ENCODE results near the gene COCH. TPM values are rescaled to one million over a fixed set of nuclear protein-coding genes. Genes with fewer than 3 reads are reported as not detected.
"Not testable (repeated sequence)": the region's sequence is repeated elsewhere in the genome, so short reads cannot be mapped to it uniquely, and the experiment has no call there.

Gene COCH
- total and polyA plus RNA-seq, 4 donors: 17.1 to 22.4 (median 18.0) TPM

- WGBS (ENCODE audit: insufficient coverage): 100% methylated on average over 3 of the region's 5 CpGs
- peaks cover 4% of the 10 kb centered on the region for H3K36me3 ChIP-seq (ENCODE audit: control insufficient read depth, insufficient read depth, low read length)
- no peak overlapping the region for H3K4me3 ChIP-seq (ENCODE audit: low read depth, low read length)
- H3K27ac ChIP-seq (ENCODE audit: low read depth, low read length): no peak overlapping the region
- DNase-seq (ENCODE audit: low read depth in 4 of 6, low spot score in 6 of 6): no peak
- H3K4me1 ChIP-seq (ENCODE audit: control insufficient read depth, insufficient read depth, low read length): no peaks in the 10 kb centered on the region
- H3K9me3 ChIP-seq (ENCODE audit: control insufficient read depth, insufficient read depth, low read length): no peaks in the 10 kb centered on the region
- H3K27me3 ChIP-seq (ENCODE audit: control insufficient read depth, insufficient read depth, low read length): no peaks in the 10 kb centered on the region
Measured at GRCh38 chr14:30888480-30889243, 14.3 kb downstream of the COCH start.

GRCh38 chr14:30889244-30889594 lies 14.9 kb downstream of the COCH start:
- Histone ChIP-seq H3K4me3 (ENCODE audit: low read depth, low read length) (no peak overlapping the region), H3K9me3 (ENCODE audit: control insufficient read depth, insufficient read depth, low read length) (no peaks in the 10 kb centered on the region), H3K4me1 (ENCODE audit: control insufficient read depth, insufficient read depth, low read length) (no peaks in the 10 kb centered on the region), H3K27ac (ENCODE audit: low read depth, low read length) (no peak overlapping the region), H3K36me3 (ENCODE audit: control insufficient read depth, insufficient read depth, low read length) (peaks cover 4% of the 10 kb centered on the region), H3K27me3 (ENCODE audit: control insufficient read depth, insufficient read depth, low read length) (no peaks in the 10 kb centered on the region)
- WGBS (ENCODE audit: insufficient coverage): no CpG with 5 or more reads among the region's 4 CpGs
- no peak for DNase-seq (ENCODE audit: low read depth in 4 of 6, low spot score in 6 of 6)

- H3K4me1 ChIP-seq (ENCODE audit: control insufficient read depth, insufficient read depth, low read length): no peaks in the 10 kb centered on the region
- WGBS (ENCODE audit: insufficient coverage): no CpG with 5 or more reads among the region's 2 CpGs
- no peaks in the 10 kb centered on the region for H3K9me3 ChIP-seq (ENCODE audit: control insufficient read depth, insufficient read depth, low read length)
- peaks cover 7% of the 10 kb centered on the region for H3K36me3 ChIP-seq (ENCODE audit: control insufficient read depth, insufficient read depth, low read length)
- H3K27ac ChIP-seq (ENCODE audit: low read depth, low read length): no peak overlapping the region
- no peaks in the 10 kb centered on the region for H3K27me3 ChIP-seq (ENCODE audit: control insufficient read depth, insufficient read depth, low read length)
- no peak for DNase-seq (ENCODE audit: low read depth in 4 of 6, low spot score in 6 of 6)
- no peak overlapping the region for H3K4me3 ChIP-seq (ENCODE audit: low read depth, low read length)
Measured at GRCh38 chr14:30893819-30894218, 19.5 kb downstream of the COCH start.

- H3K36me3 ChIP-seq (ENCODE audit: control insufficient read depth, insufficient read depth, low read length): peaks cover 9% of the 10 kb centered on the region
- H3K4me1 ChIP-seq (ENCODE audit: control insufficient read depth, insufficient read depth, low read length): no peaks in the 10 kb centered on the region
- no peak overlapping the region for H3K27ac ChIP-seq (ENCODE audit: low read depth, low read length)
- 100% methylated on average over 1 of the region's 4 CpGs for WGBS (ENCODE audit: insufficient coverage)
- no peaks in the 10 kb centered on the region for H3K27me3 ChIP-seq (ENCODE audit: control insufficient read depth, insufficient read depth, low read length)
- H3K9me3 ChIP-seq (ENCODE audit: control insufficient read depth, insufficient read depth, low read length): no peaks in the 10 kb centered on the region
- no peak overlapping the region for H3K4me3 ChIP-seq (ENCODE audit: low read depth, low read length)
- no peak for DNase-seq (ENCODE audit: low read depth in 4 of 6, low spot score in 6 of 6)
Measured at GRCh38 chr14:30894923-30895515, 20.7 kb downstream of the COCH start.

GRCh38 chr14:30896435-30896834 lies 22.1 kb downstream of the COCH start:
- Histone ChIP-seq H3K27me3 (ENCODE audit: control insufficient read depth, insufficient read depth, low read length) (no peaks in the 10 kb centered on the region), H3K36me3 (ENCODE audit: control insufficient read depth, insufficient read depth, low read length) (peaks cover 12% of the 10 kb centered on the region), H3K4me3 (ENCODE audit: low read depth, low read length) (no peak overlapping the region), H3K9me3 (ENCODE audit: control insufficient read depth, insufficient read depth, low read length) (no peaks in the 10 kb centered on the region), H3K4me1 (ENCODE audit: control insufficient read depth, insufficient read depth, low read length) (no peaks in the 10 kb centered on the region), H3K27ac (ENCODE audit: low read depth, low read length) (no peak overlapping the region)
- no peak for DNase-seq (ENCODE audit: low read depth in 4 of 6, low spot score in 6 of 6)

- H3K4me3 ChIP-seq (ENCODE audit: low read depth, low read length); H3K9me3 ChIP-seq (ENCODE audit: control insufficient read depth, insufficient read depth, low read length); DNase-seq (ENCODE audit: low read depth in 4 of 6, low spot score in 6 of 6); H3K27ac ChIP-seq (ENCODE audit: low read depth, low read length); H3K27me3 ChIP-seq (ENCODE audit: control insufficient read depth, insufficient read depth, low read length); H3K4me1 ChIP-seq (ENCODE audit: control insufficient read depth, insufficient read depth, low read length): not testable (repeated sequence)
- no CpG with 5 or more reads among the region's 3 CpGs for WGBS (ENCODE audit: insufficient coverage)
- H3K36me3 ChIP-seq (ENCODE audit: control insufficient read depth, insufficient read depth, low read length): peaks cover 12% of the 10 kb centered on the region
Measured at GRCh38 chr14:30897121-30897520, 22.8 kb downstream of the COCH start.

GRCh38 chr14:30903285-30904124 lies 29.1 kb downstream of the COCH start:
- no peak overlapping the region for H3K27ac ChIP-seq (ENCODE audit: low read depth, low read length)
- H3K9me3 ChIP-seq (ENCODE audit: control insufficient read depth, insufficient read depth, low read length): no peaks in the 10 kb centered on the region
- no peak overlapping the region for H3K4me3 ChIP-seq (ENCODE audit: low read depth, low read length)
- no peak for DNase-seq (ENCODE audit: low read depth in 4 of 6, low spot score in 6 of 6)
- peaks cover 5% of the 10 kb centered on the region for H3K36me3 ChIP-seq (ENCODE audit: control insufficient read depth, insufficient read depth, low read length)
- no CpG with 5 or more reads among the region's 2 CpGs for WGBS (ENCODE audit: insufficient coverage)
- H3K4me1 ChIP-seq (ENCODE audit: control insufficient read depth, insufficient read depth, low read length): no peaks in the 10 kb centered on the region
- no peaks in the 10 kb centered on the region for H3K27me3 ChIP-seq (ENCODE audit: control insufficient read depth, insufficient read depth, low read length)

- DNase-seq (ENCODE audit: low read depth in 4 of 6, low spot score in 6 of 6): peak in 5 of 6 donors; percentile 5 to 75 (median 11)
- H3K36me3 ChIP-seq (ENCODE audit: control insufficient read depth, insufficient read depth, low read length): peaks cover 4% of the 10 kb centered on the region
Measured at GRCh38 chr14:30906752-30907658, 32.6 kb downstream of the COCH start.

GRCh38 chr14:30907659-30908057 lies 33.3 kb downstream of the COCH start:
- H3K27me3 ChIP-seq (ENCODE audit: control insufficient read depth, insufficient read depth, low read length): no peaks in the 10 kb centered on the region
- DNase-seq (ENCODE audit: low read depth in 4 of 6, low spot score in 6 of 6): no peak
- no peaks in the 10 kb centered on the region for H3K9me3 ChIP-seq (ENCODE audit: control insufficient read depth, insufficient read depth, low read length)
- no peak overlapping the region for H3K27ac ChIP-seq (ENCODE audit: low read depth, low read length)
- WGBS (ENCODE audit: insufficient coverage): no CpG with 5 or more reads among the region's 1 CpG
- peaks cover 4% of the 10 kb centered on the region for H3K36me3 ChIP-seq (ENCODE audit: control insufficient read depth, insufficient read depth, low read length)
- H3K4me1 ChIP-seq (ENCODE audit: control insufficient read depth, insufficient read depth, low read length): no peaks in the 10 kb centered on the region
- no peak overlapping the region for H3K4me3 ChIP-seq (ENCODE audit: low read depth, low read length)

More at GRCh38 chr14:30906752-30907658, 32.6 kb downstream of the COCH start:
- Histone ChIP-seq H3K27me3 (ENCODE audit: control insufficient read depth, insufficient read depth, low read length) (no peaks in the 10 kb centered on the region), H3K4me3 (ENCODE audit: low read depth, low read length) (no peak overlapping the region), H3K9me3 (ENCODE audit: control insufficient read depth, insufficient read depth, low read length) (no peaks in the 10 kb centered on the region), H3K27ac (ENCODE audit: low read depth, low read length) (no peak overlapping the region), H3K4me1 (ENCODE audit: control insufficient read depth, insufficient read depth, low read length) (no peaks in the 10 kb centered on the region)
